ENCODE data around the gene RFX7.
"Not testable (repeated sequence)": the region's sequence is repeated elsewhere in the genome, so short reads cannot be mapped to it uniquely, and the experiment has no call there.

Gene RFX7

DNA sequence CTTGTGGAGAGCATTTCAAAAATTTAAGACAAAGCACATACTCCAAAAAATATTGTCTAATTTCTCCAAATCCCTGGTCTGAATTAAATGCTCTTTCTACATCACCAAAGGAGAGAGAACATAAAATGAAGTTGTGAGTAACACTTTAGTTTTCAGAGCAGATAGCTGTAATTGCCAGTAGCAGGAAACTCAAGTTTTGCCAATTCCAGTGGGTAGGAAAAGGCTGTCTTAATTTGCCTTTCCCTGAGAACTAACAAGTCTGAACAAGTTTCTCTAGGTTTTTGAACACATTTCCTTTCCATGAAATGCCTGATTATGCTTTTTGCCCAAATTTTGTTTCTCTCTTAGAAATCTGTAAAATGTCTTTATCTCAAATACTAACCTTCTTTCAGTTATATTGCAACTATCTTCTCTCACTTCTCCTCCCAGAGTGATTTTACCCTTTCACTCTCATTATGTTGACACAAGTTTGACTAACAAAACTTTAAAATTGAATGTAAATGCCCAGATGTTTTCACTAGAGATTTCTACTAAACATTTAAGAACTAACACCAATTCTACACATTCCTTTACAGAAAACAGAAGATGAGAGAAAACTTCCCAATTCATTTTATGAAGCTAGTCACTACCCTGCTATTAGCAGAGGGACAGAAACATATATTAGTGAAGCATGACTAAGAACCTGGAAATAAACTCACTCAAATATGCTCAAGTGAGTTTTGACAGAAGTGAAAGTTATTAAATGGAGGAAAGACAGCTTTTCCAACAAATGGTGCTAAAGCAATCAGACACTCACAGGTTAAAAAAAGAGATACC lies 38.4 kb downstream of the RFX7 start:
- no peak for DNase-seq

DNA sequence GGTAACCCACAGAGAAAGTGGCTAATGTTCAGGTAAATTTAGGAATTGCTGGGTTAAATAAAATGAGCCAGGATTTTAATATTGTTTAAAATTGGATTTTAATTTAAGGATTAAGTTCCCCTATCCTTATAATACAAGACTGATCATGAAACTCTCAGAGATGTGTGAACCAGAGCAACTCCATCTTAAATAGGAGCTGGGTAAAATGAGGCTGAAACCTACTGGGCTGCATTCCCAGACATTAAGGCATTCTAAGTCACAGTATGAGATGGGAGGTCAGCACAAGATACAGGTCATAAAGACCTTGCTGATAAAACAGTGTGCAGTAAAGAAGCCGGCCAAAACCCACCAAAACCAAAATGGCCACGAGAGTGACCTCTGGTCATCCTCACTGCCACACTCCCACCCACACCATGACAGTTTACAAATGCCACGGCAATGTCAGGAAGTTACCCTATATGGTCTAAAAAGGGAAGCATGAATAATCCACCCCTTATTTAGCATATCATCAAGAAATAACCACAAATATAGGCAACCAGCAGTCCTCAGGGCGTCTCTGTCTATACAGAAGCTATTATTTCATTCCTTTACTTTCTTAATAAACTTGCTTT lies 40.3 kb downstream of the RFX7 start:
- not testable (repeated sequence) for DNase-seq

DNA sequence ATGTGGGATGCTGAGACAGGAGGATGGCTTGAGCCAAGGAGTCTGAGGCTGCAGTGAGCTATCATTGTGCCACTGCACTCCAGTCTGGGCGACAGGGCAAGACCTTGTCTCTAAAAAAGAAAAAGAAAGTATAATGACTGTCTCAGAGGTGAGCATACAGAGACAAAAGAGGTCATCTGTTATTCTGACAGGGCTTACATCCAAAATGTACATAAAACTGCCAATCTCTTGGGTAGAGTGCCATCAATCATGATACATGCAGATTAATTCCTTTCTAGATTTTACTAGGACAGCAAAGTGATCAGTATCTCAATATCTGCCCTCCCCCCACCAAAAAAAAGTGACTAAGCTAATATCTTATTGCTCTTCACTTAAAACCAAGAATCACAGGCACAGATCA lies 41.0 kb downstream of the RFX7 start:
- DNase-seq: no peak

DNA sequence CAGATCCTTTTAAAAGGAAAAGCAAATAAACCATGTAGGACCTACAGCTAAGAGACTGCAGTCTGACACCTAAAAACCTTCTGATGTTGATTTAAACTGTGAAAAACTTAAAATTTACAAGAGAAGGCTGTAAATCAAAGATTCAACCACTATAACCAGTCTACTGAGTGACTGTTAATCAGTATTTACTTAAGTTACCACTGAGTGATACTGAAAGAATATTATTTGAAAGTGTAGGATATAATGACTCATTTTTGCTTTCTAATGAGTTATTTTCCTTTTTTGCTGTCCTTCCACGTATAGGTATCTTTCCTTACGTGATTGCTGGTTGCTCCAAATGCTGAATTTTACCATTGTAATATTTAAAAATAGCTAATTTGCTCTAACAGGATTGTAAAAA lies 44.6 kb downstream of the RFX7 start:
- no peak for DNase-seq

DNA sequence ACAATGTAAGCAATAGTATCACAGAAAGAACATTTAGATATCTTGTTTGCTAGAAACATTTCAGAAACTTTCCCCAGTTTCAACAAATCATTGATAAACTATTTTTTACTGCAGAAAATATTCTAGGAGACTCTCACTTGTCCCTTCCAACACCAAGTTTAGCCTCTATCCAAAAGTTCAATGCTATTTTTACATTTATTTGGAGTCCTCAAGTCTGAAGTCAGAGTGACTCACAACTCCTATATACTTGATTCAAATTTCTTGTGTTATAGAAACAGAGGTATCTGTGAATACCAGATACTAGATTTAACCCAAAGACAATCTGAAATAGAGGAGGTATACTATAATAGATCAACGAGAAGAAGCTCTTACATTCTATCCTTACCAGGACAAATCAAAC lies 49.6 kb downstream of the RFX7 start:
- no peak for DNase-seq

DNA sequence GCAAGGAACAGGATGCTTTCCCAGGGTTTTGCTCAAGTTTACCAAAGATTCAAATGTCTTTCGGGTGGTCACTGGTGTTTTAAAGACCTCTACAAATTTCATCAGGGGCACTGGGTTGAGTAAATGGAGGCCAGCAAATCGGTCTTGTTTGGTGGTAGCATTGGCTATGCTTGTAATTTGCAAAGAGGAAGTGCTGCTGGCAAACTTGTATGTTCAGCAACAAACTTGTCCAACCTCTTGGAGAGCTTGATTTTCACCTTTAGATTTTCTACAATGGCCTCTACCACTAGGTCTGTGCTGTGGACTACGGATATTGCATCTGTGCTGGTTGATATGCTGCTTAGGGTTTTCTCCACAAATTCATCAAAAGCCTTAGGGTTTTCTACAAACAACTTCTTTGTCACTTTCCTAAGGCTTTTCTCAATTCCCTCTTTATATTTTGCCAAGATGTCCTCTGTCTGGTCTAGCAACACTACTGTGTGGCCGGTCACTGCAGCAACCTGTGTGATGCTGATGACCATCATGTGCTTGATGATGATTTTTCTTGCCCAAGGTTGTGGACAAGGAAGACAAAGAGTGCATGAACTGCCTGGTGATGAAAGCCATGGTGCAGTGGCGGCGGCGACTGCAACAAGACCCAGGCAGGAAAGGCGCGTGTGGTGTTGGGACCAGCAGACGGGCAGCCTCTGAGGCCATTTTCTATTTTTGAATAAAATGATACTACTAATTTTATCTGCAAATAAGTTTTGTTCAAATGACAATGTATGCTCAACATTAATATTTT lies 50.8 kb downstream of the RFX7 start:
- DNase-seq: no peak

DNA sequence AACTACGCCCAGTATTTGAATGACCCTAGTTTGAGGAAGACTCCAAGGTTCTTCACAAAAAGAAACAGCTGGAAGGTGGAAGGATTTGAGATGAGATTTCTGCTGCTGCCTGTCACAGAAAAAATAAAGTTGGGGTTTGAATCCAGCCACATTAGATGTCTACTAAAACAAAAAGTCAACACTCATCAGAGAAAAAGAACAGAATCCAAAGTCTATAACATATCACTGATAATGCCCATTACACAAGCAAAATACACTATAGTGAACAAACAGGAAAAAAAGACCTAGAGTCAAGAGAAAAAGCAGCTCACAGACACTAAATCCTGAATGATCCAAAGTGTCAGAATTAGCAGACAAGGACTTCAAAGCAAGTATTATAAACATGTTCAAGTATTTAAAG lies 56.0 kb downstream of the RFX7 start:
- no peak for DNase-seq

DNA sequence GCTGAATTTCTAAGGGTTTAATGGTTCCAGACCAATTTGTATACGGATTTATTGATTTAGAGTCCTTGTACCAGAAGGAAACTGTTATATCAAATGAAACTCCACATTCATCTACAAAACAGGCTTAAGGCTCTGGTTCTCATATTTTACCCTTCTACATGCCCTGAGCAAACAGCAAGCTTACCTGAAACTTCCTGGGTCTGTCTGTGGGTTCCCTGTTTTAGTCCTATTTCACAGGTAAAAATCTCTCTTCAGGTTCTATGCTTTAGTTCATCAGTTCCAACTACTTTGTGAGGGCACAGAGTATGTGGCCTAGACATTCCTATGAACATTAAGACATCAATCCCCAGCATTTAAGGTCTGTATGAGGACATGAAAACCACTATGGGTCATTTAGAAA lies 57.7 kb downstream of the RFX7 start:
- no peak for DNase-seq

DNA sequence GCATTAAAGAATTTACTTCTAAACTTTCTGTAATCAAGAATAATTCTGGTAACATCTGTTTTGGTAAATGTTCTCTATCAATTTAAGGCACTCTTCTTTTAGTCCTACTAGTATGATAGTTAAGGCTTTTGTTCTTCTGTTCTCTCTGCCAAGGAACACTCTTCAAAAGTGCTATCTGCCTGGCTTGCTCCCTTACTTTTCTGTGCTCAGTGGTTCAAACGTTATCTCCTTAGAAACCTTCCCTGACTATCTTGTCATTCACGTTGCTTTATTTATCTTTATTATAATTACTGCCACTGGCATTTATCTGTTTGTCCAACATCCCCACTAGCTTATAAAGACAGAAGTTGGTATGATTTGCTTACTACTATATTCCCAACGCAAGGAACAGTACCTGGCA lies 59.2 kb downstream of the RFX7 start:
- DNase-seq: no peak

DNA sequence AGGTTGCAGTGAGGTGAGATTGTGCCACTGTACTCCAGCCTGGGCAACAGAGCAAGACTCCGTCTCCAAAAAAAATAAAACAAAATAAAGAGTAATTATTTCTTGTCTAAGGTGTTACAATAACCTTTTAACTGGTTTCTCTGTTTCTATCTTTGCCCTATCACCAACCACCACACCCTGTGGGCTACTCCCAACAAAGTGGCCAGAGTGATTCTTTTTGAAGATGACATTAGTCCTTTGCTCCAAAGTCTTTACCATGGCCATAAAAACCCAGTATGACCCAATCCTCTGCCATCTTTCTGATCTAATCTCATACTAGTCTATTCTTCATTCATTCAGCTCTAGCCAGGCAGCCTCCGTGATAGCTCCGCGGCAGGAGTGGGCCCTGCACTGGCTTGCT lies 62.8 kb downstream of the RFX7 start:
- DNase-seq: no peak

DNA sequence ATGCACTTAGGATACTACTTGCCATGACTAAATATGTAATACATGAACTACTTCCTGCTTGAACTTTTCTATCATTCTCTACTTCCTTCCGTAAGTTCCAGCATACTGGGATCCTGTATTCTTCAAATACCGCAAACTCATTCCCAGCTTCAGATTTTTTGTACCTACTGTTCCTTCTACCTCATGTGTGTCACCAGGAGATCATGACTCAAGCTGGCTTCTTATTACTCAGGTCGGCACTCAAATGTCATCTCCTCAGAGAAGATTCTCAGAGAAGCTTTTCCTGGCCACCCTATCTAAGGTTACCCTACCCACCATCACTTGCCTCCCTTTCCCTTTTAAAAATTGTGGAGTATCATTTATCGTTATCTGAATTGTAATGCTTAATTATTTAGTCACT lies 66.7 kb downstream of the RFX7 start:
- no peak for DNase-seq

DNA sequence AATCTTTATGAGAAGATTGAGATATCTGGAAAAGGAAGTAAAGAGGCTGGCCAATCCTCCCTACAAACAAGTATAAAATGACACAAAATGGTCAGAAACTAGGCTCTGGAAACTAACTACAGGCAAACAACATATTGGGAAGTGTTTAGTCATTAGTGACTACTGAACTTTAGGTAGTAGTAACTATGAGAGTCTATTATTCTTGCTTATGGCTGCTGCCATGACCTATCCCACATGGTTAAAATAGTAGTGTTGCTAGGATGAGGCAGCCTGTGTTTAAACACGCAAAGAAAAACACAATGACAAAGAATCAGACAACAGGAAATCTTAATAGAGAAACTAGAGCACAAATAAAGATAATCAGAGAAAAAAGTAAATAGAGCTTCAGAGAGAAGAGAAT lies 67.9 kb downstream of the RFX7 start:
- no peak for DNase-seq

DNA sequence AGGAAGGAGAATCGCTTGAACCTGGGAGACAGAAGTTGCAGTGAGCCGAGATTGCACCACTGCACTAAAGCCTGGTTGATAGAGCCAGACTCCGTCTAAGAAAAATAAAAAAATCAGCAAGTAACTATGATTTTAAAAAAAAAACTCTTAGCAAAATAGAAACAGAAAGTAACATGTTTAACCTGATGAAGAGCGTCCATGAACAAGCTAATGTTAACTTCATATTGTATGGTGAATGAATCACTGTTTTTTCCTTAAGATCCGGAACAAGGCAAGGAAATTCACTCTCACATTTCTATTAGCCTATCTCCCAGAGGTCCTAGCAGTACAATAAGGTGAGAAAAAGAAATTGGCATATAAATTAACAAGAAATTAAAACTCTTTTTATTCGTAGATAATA lies 69.0 kb downstream of the RFX7 start:
- no peak for DNase-seq

DNA sequence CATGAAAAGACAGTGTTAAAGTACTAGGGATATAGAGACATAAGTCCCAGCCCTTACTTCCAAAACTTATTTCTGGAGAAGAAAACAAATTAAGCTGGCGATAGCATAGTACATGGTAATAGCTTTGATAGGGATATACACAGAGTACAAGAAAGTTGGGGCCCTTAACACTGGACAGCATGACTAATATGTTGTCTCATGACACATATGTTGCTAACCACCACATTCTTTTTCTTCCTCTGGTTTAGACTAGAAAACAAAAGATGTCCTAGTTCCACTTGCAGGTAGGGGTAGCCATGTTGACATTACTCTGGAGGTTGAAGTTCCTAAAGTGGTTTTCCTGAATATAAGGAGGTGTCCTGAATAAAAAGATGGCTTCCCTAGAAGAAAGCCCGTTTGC lies 75.3 kb downstream of the RFX7 start:
- no peak for DNase-seq

DNA sequence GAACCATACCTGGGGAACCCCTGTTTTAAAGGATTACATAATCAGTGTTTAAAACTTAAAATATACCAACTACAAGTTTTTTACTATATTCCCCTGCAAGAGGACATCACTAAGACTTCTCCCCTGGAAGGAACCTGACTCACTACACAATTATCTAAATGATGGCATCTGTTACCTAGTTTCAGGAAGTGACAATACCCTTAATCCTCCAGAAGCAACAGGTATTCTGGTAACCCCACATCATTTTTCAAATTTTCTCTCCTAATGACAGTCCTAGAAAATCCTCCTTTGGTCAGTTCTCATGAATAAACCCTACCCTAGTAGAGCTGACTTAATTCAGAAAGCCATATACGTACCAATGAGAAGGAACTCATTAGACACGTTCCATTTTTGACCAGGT lies 78.4 kb downstream of the RFX7 start:
- DNase-seq: no peak

DNA sequence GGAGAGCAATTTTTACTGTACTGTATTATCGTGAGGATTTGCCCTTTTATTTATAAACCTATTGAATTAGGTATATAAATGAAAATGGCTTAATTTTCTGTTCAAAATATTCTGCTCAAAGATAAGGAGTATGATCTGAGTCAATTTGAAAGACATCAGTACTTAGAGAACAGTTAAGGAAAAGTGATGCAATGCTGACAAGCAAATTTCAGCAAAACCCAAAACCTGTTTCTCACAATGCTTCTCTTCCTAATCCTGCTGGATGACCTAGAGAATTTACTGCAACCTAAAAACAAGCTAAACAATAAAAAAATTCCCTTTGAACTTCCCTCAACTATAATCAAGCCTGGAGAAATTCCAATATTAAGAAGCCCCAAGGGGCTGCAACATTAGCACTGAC lies 82.7 kb downstream of the RFX7 start:
- DNase-seq: no peak

DNA sequence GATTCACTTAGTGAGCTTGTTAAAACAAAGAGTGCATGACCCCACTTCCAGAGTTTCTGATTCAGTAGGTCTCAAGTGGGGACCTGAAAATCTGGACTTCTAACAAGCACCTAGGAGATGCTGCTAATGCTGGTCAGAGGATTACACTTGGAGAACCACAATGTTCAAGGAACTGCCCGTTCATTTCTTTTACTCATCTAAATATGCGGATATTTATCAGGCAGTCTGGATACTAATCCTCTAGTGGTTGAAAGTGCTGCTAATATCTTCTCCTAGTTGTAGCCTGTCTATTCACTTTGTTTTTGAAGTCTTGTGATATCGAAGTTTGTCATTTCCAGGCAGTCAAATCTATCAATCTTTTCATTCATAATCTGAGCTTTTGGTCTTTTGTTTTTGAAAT lies 86.8 kb downstream of the RFX7 start:
- DNase-seq: no peak

DNA sequence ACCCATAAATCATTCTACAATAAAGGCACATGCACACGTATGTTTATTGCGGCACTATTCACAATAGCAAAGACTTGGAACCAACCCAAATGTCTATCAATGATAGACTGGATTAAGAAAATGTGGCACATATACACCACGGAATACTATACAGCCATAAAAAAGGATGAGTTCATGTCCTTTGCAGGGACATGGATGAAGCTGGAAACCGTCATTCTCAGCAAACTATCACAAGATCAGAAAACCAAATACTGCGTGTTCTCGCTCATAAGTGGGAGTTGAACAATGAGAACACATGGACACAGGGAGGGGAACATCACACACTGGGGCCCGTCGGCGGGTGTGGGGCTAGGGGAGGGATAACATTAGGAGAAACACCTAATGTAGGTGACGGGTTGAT lies 88.4 kb downstream of the RFX7 start:
- DNase-seq: not testable (repeated sequence)

DNA sequence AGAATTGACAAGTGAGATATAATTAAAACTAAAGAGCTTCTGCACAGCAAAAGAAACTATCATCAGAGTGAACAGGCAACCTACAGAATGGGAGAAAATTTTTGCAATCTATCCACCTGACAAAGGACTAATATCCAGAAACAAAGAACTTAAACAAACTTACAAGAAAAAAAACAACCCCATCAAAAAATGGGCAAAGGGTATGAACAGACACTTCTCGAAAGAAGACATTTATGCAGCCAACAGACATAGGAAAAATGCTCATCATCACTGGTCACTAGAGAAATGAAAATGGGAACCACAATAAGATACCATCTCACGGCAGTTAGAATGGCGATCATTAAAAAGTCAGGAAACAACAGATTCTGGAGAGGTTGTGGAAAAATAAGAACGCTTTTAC lies 88.9 kb downstream of the RFX7 start:
- DNase-seq: not testable (repeated sequence)

DNA sequence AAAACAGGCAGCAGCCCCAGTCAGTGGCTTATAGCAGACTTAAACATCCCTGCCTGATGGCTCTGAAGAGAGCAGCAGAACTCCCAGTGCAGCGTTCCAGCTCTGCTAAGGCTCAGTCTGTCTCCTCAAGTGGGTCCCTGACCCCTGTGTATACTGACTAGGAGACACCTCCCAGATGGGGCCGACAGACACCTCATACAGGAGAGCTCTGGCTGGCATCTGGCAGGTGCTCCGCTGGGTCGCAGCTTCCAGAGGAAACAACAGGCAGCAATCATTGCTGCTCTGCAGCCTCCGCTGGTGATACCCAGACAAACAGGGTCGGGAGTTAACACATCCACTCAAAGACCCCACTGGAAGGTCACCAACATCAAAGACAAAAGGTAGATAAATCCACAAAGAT lies 93.5 kb downstream of the RFX7 start:
- no peak for DNase-seq

DNA sequence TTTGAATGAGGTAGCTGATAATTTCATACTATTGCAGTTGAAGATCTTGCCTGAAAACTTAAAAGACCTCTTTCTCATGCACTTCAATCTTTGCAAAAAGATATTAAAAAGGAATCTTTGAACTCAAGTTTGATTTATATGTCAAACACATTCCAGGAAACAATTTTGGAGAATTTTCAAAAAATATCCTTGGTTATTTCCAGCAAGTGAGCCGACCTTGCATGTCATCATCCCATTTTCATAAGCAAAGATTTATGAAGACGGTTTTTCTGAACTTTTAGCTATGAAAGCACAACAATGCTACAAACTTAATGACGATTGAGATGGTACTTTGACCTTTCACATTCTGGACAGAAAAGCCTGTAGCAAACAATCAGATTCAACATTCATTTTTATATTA lies 95.6 kb downstream of the RFX7 start:
- DNase-seq: no peak

DNA sequence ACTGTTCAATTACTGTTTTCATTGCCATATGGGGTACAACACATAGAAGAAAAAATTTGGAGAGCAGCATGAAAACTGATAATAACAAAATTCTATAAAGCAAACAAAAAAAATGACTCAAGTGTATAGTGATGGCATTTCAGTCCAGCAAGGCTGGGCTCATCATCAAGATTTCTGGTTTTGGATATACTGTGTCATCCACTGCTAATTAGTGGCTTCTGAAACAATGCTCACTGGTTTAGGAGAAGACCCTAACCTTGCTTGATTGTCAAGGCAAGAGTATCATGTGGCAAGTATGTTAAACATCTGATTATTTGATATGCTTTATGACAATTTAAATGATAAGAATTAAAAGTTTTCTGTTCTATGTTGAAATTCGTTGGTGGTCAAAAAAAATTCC lies 96.9 kb downstream of the RFX7 start:
- no peak for DNase-seq

DNA sequence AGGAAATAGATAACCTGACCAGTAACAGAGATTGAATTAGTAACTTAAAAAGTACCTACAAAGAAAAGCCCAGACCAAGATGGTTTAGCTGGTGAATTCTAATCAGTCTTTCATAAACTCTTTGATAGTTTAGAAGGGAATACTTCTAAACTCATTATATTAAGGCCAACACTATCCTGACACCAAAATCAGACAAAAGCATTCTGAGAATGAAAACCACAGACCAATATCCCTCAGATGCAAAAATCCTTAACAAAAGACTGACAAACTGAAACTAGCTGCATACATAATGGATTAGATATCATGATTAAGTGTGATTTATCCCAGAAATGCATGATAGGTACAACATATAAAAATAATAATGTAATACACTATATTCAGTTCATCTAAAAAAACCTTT lies 115.6 kb downstream of the RFX7 start:
- no peak for DNase-seq

DNA sequence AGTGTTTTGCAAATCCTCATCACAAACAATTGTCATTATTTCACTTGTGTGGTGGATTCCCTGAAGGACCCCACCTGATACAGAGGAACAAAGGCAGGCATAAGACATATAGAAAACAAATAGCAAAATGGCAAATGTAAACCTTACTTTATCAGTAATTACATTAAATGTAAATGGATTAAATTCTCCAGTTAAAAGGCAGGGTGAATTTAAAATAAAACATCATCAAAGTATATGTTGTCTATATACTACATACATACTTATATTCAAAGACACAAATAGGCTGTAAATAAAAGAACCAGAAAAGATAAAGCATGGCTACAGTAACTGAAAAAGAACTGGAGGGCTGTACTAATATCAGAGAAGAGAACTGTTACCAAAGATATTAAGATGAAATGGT lies 117.3 kb downstream of the RFX7 start:
- DNase-seq: no peak

Data from KG1 (cell line).